Activated CD8-positive, alpha-beta memory T cell treated with anti-CD3 and anti-CD28 coated beads for 48 hours (primary cell): ENCODE results near the gene PPP4R4.

Experiments
- DNase-seq, 3 experiments: peaks; one replicate each; pipeline ENCODE4 v3.0.0-alpha.2; 2020; ENCODE audit warnings: low read depth in 2 of 3, low spot score in 2 of 3

Gene PPP4R4

GRCh38 chr14:94306047-94306978 is 132.2 kb downstream of the PPP4R4 start:
- no peak for DNase-seq

GRCh38 chr14:94307410-94307992 is 133.4 kb downstream of the PPP4R4 start:
- no peak for DNase-seq

- no peak for DNase-seq
Measured at GRCh38 chr14:94309721-94310120, 135.6 kb downstream of the PPP4R4 start.

- no peak for DNase-seq
Measured at GRCh38 chr14:94310248-94310647, 136.1 kb downstream of the PPP4R4 start.

GRCh38 chr14:94312481-94313246 is 138.5 kb downstream of the PPP4R4 start:
- DNase-seq: no peak

- no peak for DNase-seq
Measured at GRCh38 chr14:94313991-94314655, 140.0 kb downstream of the PPP4R4 start.

GRCh38 chr14:94314890-94315289 is 140.8 kb downstream of the PPP4R4 start:
- no peak for DNase-seq

GRCh38 chr14:94316692-94317091 is 142.6 kb downstream of the PPP4R4 start:
- DNase-seq: no peak

GRCh38 chr14:94317259-94317658 is 143.1 kb downstream of the PPP4R4 start:
- DNase-seq: no peak

GRCh38 chr14:94320243-94320642 is 146.1 kb downstream of the PPP4R4 start:
- no peak for DNase-seq

- DNase-seq: no peak
Measured at GRCh38 chr14:94321421-94322271, 147.5 kb downstream of the PPP4R4 start.

GRCh38 chr14:94322648-94323570 is 148.8 kb downstream of the PPP4R4 start, which contains the start of gene SERPINA6:
Gene SERPINA6, minus strand, starts transcription at chr14:94323336. Its CDS starts 8,688 bp downstream, at chr14:94314648.
- no peak for DNase-seq

- no peak for DNase-seq
Measured at GRCh38 chr14:94328196-94328595, 154.1 kb downstream of the PPP4R4 start.
